ENCODE measurements around the gene OR2AG2. TPM values are rescaled to one million over a fixed set of nuclear protein-coding genes. Genes with fewer than 3 reads are reported as not detected.

Gene OR2AG2
- total RNA-seq, 2 donors from 2014 or later: 0.08 to 0.15 TPM

Other genes starting within 250 kb of the OR2AG2 start
- gene RRP8, start 168.4 kb downstream of the OR2AG2 start, total RNA-seq: 10 to 100 TPM; 14.2 to 18.0 TPM
- 100 to 1,000 TPM; 166 to 183 TPM for gene ILK, start 168.2 kb downstream of the OR2AG2 start, total RNA-seq
- gene TAF10, start 159.8 kb downstream of the OR2AG2 start, total RNA-seq: 100 to 1,000 TPM; 102 to 105 TPM
- gene TPP1, start 152.6 kb downstream of the OR2AG2 start, total RNA-seq: 10 to 100 TPM; 69.5 to 87.7 TPM
- gene DCHS1, start 116.2 kb downstream of the OR2AG2 start, total RNA-seq: 10 to 100 TPM; 14.4 to 15.8 TPM
- 10 to 100 TPM; 40.0 to 48.6 TPM for gene MRPL17, start 88.6 kb downstream of the OR2AG2 start, total RNA-seq
- gene OR2AG1, start 11.0 kb upstream of the OR2AG2 start, total RNA-seq: not detected
- gene OR6A2, start 27.7 kb upstream of the OR2AG2 start, total RNA-seq: under 1 TPM in 1 of 2 donors, not detected in 1; 0.08 TPM
- not detected for gene OR10A5, start 73.7 kb upstream of the OR2AG2 start, total RNA-seq
- not detected for gene OR10A2, start 91.1 kb upstream of the OR2AG2 start, total RNA-seq
- gene OR10A4, start 104.6 kb upstream of the OR2AG2 start, total RNA-seq: not detected
- gene OR2D2, start 120.5 kb upstream of the OR2AG2 start, total RNA-seq: not detected
- not detected for gene OR2D3, start 149.0 kb upstream of the OR2AG2 start, total RNA-seq
- 1 to 10 TPM in 1 of 2 donors, under 1 TPM in 1; 0.89 to 1.0 TPM for gene ZNF215, start 154.4 kb upstream of the OR2AG2 start, total RNA-seq
- 1 to 10 TPM; 1.4 to 1.5 TPM for gene ZNF214, start 248.4 kb upstream of the OR2AG2 start, total RNA-seq
- not detected for gene NLRP14, start 248.5 kb upstream of the OR2AG2 start, total RNA-seq

Measured in left cardiac atrium (tissue), 2 donors.